ACC112 (cell line): Measurements from ENCODE around the gene POTEF.
"Not testable (repeated sequence)": the region's sequence is repeated elsewhere in the genome, so short reads cannot be mapped to it uniquely, and the experiment has no call there.

Experiments
- H2AFZ ChIP-seq: fragments of 200-600 bp; sonication (generic); one replicate; pipeline ENCODE4 v1.6.0; 2017; ENCODE audit warnings: antibody characterized with exemption, low read length; ENCODE audit not compliant: unreplicated experiment
- H3K27ac ChIP-seq: fragments of 200-600 bp; sonication (generic); 2 replicates; pipeline ENCODE4 v1.5.1; 2014; ENCODE audit warnings: low read depth, mild to moderate bottlenecking, antibody characterized with exemption, low read length, moderate library complexity
- H3K27me3 ChIP-seq: fragments of 200-600 bp; sonication (generic); 2 replicates; pipeline ENCODE4 v1.6.1; 2014; ENCODE audit warnings: mild to moderate bottlenecking, antibody characterized with exemption, low read length, moderate library complexity, mixed read lengths; ENCODE audit not compliant: insufficient read depth
- H3K36me3 ChIP-seq: fragments of 200-600 bp; sonication (generic); 2 replicates; pipeline ENCODE4 v1.6.1; 2016; ENCODE audit warnings: mild to moderate bottlenecking, antibody characterized with exemption, low read length, moderate library complexity, mixed read lengths; ENCODE audit not compliant: insufficient read depth
- H3K4me1 ChIP-seq: fragments of 200-600 bp; sonication (generic); one replicate; pipeline ENCODE4 v1.6.1; 2016; ENCODE audit warnings: low read length, mixed read lengths; ENCODE audit not compliant: insufficient read depth, unreplicated experiment, control insufficient read depth
- H3K4me3 ChIP-seq: fragments of 200-600 bp; sonication (generic); 2 replicates; pipeline ENCODE4 v1.5.1; 2014; ENCODE audit warnings: mild to moderate bottlenecking, low read depth, low read length
- H3K79me2 ChIP-seq: fragments of 200-600 bp; sonication (generic); one replicate; pipeline ENCODE4 v1.6.0; 2016; ENCODE audit warnings: low read length; ENCODE audit not compliant: control insufficient read depth, unreplicated experiment, insufficient read depth

Gene POTEF

GRCh38 chr2:130159376-130159775 is 30.4 kb upstream of the POTEF start:
- not testable (repeated sequence) for H3K27me3 ChIP-seq, H3K79me2 ChIP-seq, H2AFZ ChIP-seq, H3K4me3 ChIP-seq, H3K4me1 ChIP-seq, H3K27ac ChIP-seq, H3K36me3 ChIP-seq

GRCh38 chr2:130158631-130159030 is 29.6 kb upstream of the POTEF start:
- Histone ChIP-seq H3K4me3 (no peak overlapping the region), H3K4me1 (no peaks in the 10 kb centered on the region)

GRCh38 chr2:130157825-130158514 is 28.9 kb upstream of the POTEF start:
- not testable (repeated sequence) for H3K4me3 ChIP-seq, H3K4me1 ChIP-seq, H3K27me3 ChIP-seq, H2AFZ ChIP-seq, H3K27ac ChIP-seq, H3K79me2 ChIP-seq, H3K36me3 ChIP-seq

More at GRCh38 chr2:130158631-130159030, 29.6 kb upstream of the POTEF start:
- no peaks in the 10 kb centered on the region for H3K27me3 ChIP-seq
- no peaks in the 10 kb centered on the region for H3K36me3 ChIP-seq
- H2AFZ ChIP-seq: no peak overlapping the region
- H3K27ac ChIP-seq: no peak overlapping the region
- H3K79me2 ChIP-seq: no peaks in the 10 kb centered on the region

- not testable (repeated sequence) for H3K27me3 ChIP-seq, H3K4me3 ChIP-seq, H2AFZ ChIP-seq, H3K27ac ChIP-seq, H3K4me1 ChIP-seq, H3K79me2 ChIP-seq, H3K36me3 ChIP-seq
Measured at GRCh38 chr2:130157354-130157753, 28.3 kb upstream of the POTEF start.

- H3K79me2 ChIP-seq: no peaks in the 10 kb centered on the region
- H3K4me1 ChIP-seq: no peaks in the 10 kb centered on the region
- H3K36me3 ChIP-seq: no peaks in the 10 kb centered on the region
- no peaks in the 10 kb centered on the region for H3K27me3 ChIP-seq
- no peak overlapping the region for H3K27ac ChIP-seq
- no peak overlapping the region for H3K4me3 ChIP-seq
- H2AFZ ChIP-seq: no peak overlapping the region
Measured at GRCh38 chr2:130156624-130157004, 27.6 kb upstream of the POTEF start.

- not testable (repeated sequence) for H3K27me3 ChIP-seq, H3K36me3 ChIP-seq, H3K79me2 ChIP-seq, H3K4me1 ChIP-seq, H2AFZ ChIP-seq, H3K4me3 ChIP-seq, H3K27ac ChIP-seq
Measured at GRCh38 chr2:130155956-130156623, 27.1 kb upstream of the POTEF start.

- Histone ChIP-seq H3K4me1 (no peaks in the 10 kb centered on the region), H2AFZ (no peak overlapping the region), H3K4me3 (no peak overlapping the region), H3K79me2 (no peaks in the 10 kb centered on the region), H3K27me3 (no peaks in the 10 kb centered on the region), H3K36me3 (no peaks in the 10 kb centered on the region), H3K27ac (no peak overlapping the region)
Measured at GRCh38 chr2:130154773-130155765, 26.0 kb upstream of the POTEF start.

GRCh38 chr2:130154423-130154770 is 25.4 kb upstream of the POTEF start:
- H3K27me3 ChIP-seq, H3K27ac ChIP-seq, H3K36me3 ChIP-seq, H3K79me2 ChIP-seq, H2AFZ ChIP-seq, H3K4me1 ChIP-seq, H3K4me3 ChIP-seq: not testable (repeated sequence)

GRCh38 chr2:130153721-130154422 is 24.9 kb upstream of the POTEF start:
- not testable (repeated sequence) for H3K27ac ChIP-seq, H2AFZ ChIP-seq, H3K4me1 ChIP-seq, H3K79me2 ChIP-seq, H3K4me3 ChIP-seq, H3K36me3 ChIP-seq, H3K27me3 ChIP-seq

- H3K79me2 ChIP-seq: no peaks in the 10 kb centered on the region
- H2AFZ ChIP-seq: no peak overlapping the region
- no peaks in the 10 kb centered on the region for H3K27me3 ChIP-seq
- no peaks in the 10 kb centered on the region for H3K36me3 ChIP-seq
- no peak overlapping the region for H3K4me3 ChIP-seq
- H3K27ac ChIP-seq: no peak overlapping the region
- H3K4me1 ChIP-seq: no peaks in the 10 kb centered on the region
Measured at GRCh38 chr2:130152816-130153595, 24.0 kb upstream of the POTEF start.
